ENCODE results near the gene PRR7.

PRR7 gene

DNA sequence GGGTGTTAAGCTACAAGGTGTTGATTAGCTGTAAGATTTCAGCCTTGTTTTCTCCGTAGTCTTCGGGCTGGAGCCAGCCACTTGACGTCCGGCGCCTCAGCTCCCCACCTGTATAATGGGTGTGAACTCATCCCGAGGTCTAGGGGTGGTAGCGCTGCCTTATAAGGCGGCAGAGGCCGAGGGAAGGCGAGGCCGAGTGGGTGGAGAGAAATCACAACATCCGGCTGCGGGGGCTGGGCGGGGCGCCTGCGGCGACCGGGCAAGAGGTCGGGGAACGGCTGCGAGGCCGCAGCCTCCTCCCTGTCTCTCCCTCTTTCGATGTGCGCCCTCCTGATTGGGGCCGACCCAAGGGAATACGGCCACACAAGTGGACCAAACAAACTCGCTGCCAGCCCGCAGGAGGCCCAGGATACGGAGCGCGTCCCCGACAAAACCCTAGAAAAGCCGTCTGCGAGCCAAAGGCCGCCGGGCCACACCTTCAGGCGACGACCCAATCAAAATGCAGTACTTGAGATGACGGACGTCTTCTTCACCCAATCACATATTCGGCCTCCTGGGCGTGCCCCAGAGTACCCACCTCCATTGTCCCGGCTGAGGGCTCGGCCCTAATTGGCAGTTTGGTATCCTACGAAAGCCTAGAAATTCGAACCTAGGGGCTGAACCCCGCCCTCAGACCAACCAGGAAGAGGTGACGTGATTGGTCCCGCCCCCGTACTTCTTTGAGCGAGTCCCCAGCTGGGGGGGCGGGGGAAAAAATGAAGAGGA, 20.6 kb upstream of the PRR7 start:
- DNase-seq (ENCODE audit: low read depth): peak; percentile 100
- TF ChIP-seq, protein P1, sequence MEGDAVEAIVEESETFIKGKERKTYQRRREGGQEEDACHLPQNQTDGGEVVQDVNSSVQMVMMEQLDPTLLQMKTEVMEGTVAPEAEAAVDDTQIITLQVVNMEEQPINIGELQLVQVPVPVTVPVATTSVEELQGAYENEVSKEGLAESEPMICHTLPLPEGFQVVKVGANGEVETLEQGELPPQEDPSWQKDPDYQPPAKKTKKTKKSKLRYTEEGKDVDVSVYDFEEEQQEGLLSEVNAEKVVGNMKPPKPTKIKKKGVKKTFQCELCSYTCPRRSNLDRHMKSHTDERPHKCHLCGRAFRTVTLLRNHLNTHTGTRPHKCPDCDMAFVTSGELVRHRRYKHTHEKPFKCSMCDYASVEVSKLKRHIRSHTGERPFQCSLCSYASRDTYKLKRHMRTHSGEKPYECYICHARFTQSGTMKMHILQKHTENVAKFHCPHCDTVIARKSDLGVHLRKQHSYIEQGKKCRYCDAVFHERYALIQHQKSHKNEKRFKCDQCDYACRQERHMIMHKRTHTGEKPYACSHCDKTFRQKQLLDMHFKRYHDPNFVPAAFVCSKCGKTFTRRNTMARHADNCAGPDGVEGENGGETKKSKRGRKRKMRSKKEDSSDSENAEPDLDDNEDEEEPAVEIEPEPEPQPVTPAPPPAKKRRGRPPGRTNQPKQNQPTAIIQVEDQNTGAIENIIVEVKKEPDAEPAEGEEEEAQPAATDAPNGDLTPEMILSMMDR (conservative IDR thresholded peaks at IDR 0.05; ENCODE audit: low read length): no peak
- H3K4me3 ChIP-seq (ENCODE audit: low read length): peak overlapping the region; percentile 73

DNA sequence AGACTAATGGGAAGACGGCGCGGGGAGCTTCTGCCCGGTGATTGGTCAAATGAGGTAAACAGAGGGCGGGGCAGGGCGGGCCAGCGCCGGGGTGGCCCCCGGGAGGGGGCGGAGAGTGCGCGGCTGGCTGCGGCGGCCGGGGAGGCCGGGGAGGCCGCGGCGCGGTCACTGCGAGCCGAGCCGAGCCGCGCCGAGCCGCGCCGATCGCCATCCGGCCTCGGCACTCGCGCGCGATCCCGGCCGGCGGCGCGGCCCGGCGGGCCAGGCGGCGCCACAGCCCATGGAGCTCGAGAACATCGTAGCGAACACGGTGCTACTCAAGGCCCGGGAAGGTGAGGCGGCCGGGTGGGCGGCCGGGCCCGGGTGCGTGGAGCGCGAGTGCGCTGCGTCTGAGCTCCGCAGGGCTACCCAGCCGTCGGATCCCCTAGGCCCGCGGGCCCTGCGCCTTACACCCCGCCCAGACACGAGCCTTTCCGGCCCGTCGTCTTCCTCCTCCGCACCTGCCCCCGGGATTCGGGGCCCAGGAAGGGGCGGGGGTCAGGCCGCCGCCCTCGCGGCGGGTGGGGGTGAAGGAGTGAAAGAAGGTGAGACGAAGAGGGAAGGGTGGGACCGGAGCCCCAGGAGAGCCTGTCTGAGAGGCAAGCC, 19.9 kb upstream of the PRR7 start, which contains the start of gene GRK6:
GRK6 (plus strand) TSS at position 111 of the 645 bp plus-strand sequence; CDS start at position 281, 170 bp downstream.
- DNase-seq (ENCODE audit: low read depth): no peak
- TF ChIP-seq, protein P1 (conservative IDR thresholded peaks at IDR 0.05; ENCODE audit: low read length): no peak

DNA sequence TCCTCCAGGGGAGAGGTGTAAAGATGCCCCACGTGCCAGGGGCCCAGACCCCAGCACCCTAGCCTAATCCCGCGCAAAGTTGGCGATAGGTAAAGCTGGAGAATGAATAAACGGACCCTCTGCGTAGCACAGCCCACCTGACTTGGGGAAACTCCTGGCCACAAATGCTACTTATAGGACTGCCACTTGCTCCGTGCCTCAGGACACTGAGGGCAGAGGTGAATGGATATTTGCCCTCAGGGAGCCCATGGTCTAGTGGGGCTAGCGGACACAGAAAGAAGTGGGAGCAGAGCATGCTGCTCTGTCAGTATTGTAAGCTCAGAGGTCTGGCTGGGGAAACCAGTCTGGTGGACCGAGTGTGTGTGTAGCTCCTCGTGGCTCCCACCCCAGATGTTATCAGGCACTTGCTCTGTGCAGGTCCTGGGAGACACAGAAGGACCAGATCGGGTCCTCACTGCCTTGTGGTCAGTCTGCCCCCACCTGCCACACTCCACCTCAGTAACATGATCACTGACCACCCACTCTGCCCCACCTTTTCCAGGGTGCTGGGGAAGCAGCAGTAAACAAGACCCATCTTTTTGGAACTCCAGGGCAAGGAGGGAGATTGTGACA, 19.3 kb upstream of the PRR7 start:
- TF ChIP-seq, protein P1 (conservative IDR thresholded peaks at IDR 0.05; ENCODE audit: low read length): no peak
- no peak for DNase-seq (ENCODE audit: low read depth)

More for the DNA sequence above, 19.9 kb upstream of the PRR7 start, which contains the start of gene GRK6:
- peak within 1 kb of the TSS; percentile 74 for H3K4me3 ChIP-seq (ENCODE audit: low read length)

DNA sequence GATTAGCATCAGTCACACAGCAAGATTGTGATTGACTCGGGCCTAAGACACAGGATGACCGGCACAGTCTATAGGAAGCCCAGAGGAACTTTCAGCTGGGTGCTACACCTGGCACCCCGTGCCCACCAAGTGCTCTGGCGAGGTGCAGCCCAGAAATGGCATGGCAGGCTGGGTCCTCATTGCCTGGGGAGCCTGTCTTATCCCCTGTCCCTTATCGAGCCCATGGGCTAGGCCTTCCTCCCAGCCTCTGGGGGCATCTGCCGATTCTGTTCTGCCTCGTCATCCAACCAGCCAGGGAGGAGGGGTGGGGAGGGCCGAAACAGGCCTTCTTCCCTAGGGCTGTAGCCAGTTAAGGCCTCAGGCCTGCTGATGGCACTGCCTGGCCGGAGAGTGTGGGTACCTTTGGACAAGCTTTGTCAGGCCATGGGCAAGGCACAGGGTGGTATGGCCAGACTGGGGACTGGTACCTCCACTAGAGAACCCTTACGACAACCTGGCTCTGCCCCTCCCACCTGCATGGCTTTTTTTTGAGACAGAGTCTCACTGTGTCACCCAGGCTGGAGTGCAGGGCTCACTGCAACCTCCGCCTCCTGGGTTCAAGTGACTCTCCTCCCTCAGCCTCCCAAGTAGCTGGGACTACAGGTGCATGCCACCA, 18.6 kb upstream of the PRR7 start:
- TF ChIP-seq, protein P1 (conservative IDR thresholded peaks at IDR 0.05; ENCODE audit: low read length): no peak
- DNase-seq (ENCODE audit: low read depth): no peak
- H3K4me3 ChIP-seq (ENCODE audit: low read length): peak overlapping the region; percentile 74

More for the DNA sequence above, 19.3 kb upstream of the PRR7 start:
- peak overlapping the region; percentile 74 for H3K4me3 ChIP-seq (ENCODE audit: low read length)

DNA sequence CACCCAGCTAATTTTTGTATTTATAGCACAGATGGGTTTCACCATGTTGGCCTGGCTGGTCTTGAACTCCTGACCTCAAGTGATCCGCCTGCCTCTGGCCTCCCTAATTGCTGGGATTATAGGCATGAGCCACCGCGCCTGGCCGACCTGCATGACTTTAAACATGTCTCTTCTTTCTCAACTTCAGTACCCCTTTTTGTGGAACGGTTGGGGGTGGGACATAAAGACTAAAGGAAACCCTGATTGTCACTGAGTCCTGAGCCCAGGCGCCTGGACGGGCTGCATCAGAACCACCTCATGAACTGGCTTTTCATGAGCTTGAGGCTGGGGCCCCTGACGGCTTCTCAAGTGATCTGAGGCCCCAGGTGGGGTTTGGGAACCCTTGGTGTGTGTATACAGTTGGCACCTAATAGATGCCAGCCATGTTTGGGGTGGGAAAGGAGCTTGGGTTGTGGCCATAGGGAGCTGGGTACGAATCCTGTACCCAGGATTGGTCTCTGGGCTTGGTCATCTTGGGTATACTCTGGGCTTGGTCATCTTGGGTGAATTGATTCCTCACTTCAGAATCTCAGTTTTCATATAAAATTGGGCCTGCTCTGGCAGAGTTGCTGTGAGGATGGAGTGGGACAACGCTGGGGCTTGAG, 17.9 kb upstream of the PRR7 start:
- no peak overlapping the region for H3K4me3 ChIP-seq (ENCODE audit: low read length)
- TF ChIP-seq, protein P1 (conservative IDR thresholded peaks at IDR 0.05; ENCODE audit: low read length): no peak
- no peak for DNase-seq (ENCODE audit: low read depth)

DNA sequence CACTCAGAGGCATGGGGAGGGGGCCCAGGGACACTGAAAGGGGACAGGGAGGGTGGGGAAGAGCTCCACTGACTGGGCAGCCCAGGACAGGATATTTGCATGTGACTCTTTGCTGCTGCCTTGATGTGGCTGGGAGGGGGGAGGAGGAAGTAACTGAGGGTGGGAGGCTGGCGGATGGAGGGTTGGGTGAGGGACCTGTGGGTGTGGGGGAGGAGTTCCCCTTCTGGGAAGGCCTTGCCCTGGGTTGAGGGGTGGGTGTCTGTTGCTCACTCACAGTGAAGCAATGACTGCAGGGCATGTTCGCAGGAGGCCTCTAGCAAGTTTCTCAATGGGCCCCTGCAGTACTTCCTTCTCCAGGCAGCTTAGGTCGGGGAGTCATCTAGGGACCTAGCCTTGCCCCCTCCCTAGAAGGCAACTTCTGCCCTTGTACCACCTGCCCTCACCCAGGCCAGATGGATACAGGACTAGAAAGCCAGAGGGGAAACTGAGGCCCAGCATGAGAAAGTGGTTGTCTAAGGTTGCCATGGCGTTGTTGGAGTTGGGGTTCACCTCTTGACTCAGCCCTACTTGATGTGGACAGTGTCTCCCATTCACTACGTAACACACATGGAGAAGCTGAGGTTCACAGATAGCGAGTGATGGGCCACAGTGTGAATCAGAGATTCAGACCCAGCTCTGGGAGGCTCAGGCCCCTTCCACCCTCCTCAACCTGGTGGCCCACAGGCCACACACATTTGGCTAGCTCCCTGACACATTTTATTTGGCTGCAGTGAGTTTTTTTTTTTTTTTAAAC, 17.2 kb upstream of the PRR7 start:
- no peak for DNase-seq (ENCODE audit: low read depth)
- TF ChIP-seq, protein P1 (conservative IDR thresholded peaks at IDR 0.05; ENCODE audit: low read length): no peak
- H3K4me3 ChIP-seq (ENCODE audit: low read length): no peak overlapping the region

Measured in AG10803 (cell line).